Activated gamma-delta T cell (primary cell): ENCODE data around the gene NGEF.

Experiments
- DNase-seq: peaks from one replicate; lab custom pipeline; 2025; lab: John Stamatoyannopoulos, UW

The NGEF gene

DNA sequence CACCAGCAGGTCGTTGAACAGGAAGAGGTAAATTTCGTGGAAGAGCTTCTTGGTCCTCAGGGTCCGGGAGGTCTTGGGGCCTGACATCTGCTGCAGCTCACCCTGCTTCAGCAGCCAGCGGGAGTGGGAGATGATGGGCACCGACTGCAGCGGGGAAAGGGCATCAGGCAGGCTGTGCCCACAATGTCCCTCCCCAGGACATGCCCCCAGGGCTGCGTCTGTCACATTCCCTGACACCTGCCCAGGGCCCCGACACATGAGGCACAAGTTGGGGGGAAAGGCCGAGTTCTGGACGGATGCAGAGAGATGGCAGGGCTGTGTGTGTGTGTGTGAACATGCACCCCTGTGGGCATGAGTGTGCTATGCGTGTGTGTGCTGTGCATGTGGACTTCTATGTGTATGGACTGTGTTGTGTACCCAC, 129.0 kb downstream of the NGEF start:
- no peak for DNase-seq

GRCh38 chr2:232883116-232883721, 129.8 kb downstream of the NGEF start:
- DNase-seq = no peak

GRCh38 chr2:232882505-232883115, 130.4 kb downstream of the NGEF start:
- no peak for DNase-seq

- DNase-seq = no peak
Observed at GRCh38 chr2:232882085-232882484, 131.0 kb downstream of the NGEF start.

DNA sequence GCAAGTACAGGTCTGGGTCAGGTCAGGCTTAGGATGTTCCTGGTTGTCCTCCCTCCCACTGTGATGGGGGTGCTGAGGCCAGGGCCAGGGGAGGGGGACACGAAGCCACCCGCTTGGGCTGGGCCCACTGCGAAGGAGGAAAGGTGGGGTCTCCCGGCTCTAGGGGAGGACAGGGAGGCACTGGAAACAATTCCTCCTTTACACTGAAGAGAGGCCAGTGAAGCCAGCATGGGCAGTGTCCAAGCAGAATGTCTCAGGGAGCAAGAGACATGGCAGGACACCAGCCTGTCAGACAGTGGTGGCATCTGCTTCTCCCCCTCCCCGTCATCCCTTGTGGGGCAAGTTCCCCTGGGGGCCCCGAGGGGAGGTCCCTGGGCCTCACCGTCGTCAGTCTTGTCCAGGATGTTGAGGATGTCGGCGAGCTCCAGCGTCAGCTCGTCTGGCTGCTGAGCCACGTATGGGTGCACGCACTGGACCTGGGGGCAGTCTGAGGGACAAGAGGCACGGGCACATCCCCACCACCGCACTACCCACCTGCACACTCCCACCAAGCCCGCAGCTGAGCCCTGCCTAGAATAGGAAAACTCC, 132.2 kb downstream of the NGEF start:
- no peak for DNase-seq

- DNase-seq = no peak
Observed at GRCh38 chr2:232879618-232880494, 133.2 kb downstream of the NGEF start.

GRCh38 chr2:232878855-232879617, 134.0 kb downstream of the NGEF start:
- no peak for DNase-seq

GRCh38 chr2:232877940-232878511, 135.0 kb downstream of the NGEF start:
- no peak for DNase-seq

DNA sequence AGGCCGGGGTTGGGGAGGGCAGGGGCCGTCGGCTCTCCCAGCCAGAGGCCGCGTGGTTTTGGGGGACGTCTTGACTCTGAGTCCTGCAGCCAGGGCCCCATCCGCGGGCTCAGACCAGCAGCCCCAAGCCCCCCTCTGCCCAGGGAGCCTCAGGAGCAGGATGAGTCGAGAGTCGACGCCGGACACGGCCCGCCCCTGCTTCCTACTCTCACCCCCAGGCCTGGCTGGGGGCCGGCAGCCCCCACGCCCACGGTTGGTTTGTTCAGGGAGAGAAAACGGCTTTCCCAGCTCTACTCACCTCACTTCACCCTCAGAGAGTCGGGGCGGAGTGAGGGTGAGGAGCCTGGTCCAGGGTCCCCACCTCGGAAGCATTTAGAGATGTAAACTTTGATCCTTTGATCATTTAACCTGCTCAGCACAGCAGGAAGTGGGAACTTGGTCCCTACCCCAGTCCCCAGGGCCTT, 136.0 kb downstream of the NGEF start:
- DNase-seq = no peak

DNA sequence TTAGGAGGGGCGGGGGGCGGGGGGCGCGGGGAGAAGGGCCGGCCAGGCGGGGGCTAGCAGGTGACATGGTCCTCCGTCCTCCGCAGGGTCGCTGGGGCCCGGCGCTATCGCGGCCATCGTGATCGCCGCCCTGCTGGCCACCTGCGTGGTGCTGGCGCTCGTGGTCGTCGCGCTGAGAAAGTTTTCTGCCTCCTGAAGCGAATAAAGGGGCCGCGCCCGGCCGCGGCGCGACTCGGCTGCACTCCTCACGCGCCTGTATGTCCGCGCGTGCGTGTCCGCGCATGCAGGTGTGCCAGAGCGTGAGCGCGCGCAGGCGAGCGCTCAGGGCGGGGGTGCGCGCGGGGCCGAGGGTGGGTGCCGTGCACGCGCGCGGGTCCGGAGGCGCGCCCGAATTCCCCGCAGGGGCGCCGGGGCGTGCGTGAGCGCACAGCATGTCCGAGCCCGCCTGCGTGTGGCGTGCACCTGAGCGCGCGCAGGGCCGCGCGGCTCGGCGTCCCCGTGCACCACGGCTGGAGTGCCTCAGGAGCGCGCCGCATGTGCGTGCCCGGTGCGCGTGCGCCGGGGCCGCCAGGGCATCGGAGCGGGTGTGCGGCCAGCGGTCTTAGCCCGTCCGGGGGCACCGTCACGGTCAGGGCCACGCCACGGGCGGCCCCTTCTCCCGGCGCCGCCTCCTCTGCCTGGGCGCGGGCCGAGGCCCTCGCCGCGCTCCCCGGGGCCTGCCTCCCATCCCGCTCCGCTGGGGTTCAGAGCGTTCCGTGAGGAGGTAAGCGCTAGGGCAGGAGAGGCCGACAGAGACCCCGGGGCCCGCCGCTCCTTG, 136.7 kb downstream of the NGEF start:
- no peak for DNase-seq

GRCh38 chr2:232875256-232876121, 137.6 kb downstream of the NGEF start:
- no peak for DNase-seq

DNA sequence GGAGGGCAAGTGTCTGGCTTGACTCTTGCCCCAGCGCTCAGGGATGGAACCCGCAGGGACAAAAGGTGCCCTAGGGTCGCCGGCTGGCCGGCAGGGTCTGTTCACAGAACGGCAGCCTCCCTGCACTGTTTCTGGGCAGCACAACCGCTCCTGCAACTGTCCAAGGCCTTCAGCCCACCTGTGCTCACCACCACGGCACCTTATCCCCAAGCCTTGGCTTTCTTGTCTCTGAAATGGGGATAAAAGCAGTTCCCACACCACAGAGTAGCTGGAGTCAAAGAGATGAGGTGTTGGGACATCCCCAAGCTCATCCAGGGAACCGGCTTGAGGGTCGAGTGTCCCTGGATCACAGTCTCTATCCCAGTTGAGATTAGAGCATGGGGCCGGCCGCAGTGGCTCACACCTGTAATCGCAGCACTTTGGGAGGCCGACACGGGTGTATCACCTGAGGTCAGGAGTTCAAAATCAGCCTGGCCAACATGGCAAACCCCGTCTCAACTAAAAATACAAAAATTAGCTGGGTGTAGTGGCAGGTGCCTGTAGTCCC, 138.3 kb downstream of the NGEF start:
- DNase-seq = no peak

- DNase-seq = no peak
Observed at GRCh38 chr2:232873909-232874641, 139.0 kb downstream of the NGEF start.

GRCh38 chr2:232873292-232873908, 139.7 kb downstream of the NGEF start:
- no peak for DNase-seq

GRCh38 chr2:232872826-232873225, 140.2 kb downstream of the NGEF start:
- DNase-seq = no peak

DNA sequence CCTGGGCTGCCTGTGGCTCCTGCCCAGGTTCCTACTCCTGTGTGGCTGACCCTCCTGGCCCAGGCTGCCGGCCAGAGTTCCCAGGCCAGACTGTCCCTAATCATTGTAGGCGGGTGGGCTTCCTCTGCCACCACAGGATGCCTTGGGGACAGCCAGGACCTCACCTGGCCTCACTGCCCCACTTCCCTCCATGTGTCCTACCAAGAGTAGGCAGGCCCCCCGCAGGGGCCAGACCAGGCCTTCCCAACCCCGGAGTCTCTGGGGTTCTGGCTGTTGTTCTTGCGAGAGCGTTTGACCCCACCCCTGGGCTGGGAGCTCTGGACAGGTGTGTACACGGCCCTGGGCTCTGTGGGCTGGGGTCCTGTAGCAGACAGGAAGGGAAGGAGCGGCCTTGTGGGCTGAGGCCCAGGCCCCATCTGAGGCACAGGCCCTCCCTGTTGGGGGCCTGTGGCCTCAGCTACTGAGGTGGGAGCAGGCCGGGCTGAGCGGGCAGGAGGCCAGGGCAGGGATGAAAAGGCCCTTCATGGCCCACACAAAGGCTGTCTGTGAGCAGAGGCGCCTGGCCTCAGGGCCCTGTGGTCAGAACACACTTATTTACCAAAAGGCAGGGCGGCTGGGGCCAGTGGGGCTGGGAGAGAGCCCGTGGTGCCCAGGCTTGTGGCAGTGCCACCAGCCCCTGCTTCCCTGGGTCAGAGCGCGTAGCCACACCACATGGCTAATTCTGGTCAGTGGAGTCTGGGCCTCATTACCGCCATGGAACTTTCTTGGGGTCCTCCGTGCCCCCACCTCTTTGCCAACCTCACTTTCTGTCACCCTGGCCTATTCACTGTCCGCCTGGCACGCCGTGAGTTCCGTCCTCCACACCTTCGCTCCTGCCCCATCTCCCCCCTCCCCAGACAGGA, 141.0 kb downstream of the NGEF start:
- DNase-seq = no peak

DNA sequence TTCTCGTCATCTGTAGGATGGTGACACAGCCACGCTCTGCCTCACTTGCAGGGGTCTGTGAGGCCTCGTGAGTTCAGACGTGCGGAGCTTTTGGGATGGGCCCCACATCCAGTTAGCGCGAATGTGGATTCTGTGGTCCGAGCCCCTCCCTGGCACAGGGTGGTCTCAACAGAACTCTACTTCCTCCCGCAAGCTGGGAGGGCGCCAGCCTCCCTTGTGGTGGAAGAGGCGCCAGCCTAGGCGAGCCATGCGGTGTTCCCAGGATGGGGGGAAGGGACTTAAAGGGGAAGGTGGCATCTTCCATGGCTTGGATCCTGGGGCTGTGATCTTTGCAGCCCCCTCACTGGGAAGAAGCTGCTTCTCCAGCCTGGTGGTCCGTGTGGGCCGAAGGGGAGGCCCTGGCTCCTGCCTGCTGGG, 141.6 kb downstream of the NGEF start:
- DNase-seq = no peak
